Small intestine (tissue), 7 donors: Measurements from ENCODE around the gene ONECUT2. TPM values are rescaled to one million over a fixed set of nuclear protein-coding genes. Genes with fewer than 3 reads are reported as not detected.
A peak's percentile ranks its signal among the peaks of the same experiment; 100 is the strongest.

Source experiments
- DNase-seq, 2 donors: peaks; one replicate each; pipeline versions ENCODE4 v3.0.0 to v3.0.0-alpha.2; 2013
- FAIRE-seq: peaks from 2 replicates; lab custom pipeline; 2012; peaks lifted over from hg19 to GRCh38; lab: Jason Lieb, UNC
- H3K27ac ChIP-seq, 3 donors: one replicate each; pipeline ENCODE4 v1.5.1; 2013; ENCODE audit warnings: low read length in 2 of 3, mild to moderate bottlenecking in 2 of 3, control low read depth in 1 of 3, inconsistent platforms in 1 of 3, low read depth in 1 of 3, moderate library complexity in 1 of 3
- H3K27me3 ChIP-seq, 3 donors: one replicate each; pipeline ENCODE4 v1.6.1; 2013; ENCODE audit warnings: low read length in 3 of 3, inconsistent platforms in 1 of 3; ENCODE audit not compliant: control insufficient read depth in 3 of 3, insufficient read depth in 3 of 3
- H3K36me3 ChIP-seq, 3 donors: one replicate each; pipeline ENCODE4 v1.6.1; 2013; ENCODE audit warnings: low read length in 3 of 3, inconsistent platforms in 1 of 3, low read depth in 1 of 3, mild to moderate bottlenecking in 1 of 3, moderate library complexity in 1 of 3; ENCODE audit not compliant: control insufficient read depth in 3 of 3, insufficient read depth in 2 of 3
- H3K4me1 ChIP-seq, 3 donors: one replicate each; pipeline ENCODE4 v1.6.1; 2013; ENCODE audit warnings: low read length in 2 of 3, inconsistent platforms in 1 of 3, low read depth in 1 of 3, mild to moderate bottlenecking in 1 of 3, moderate library complexity in 1 of 3; ENCODE audit not compliant: control insufficient read depth in 3 of 3, insufficient read depth in 2 of 3
- H3K4me3 ChIP-seq, 3 donors: one replicate each; pipeline ENCODE4 v1.5.1; 2013; ENCODE audit warnings: low read length in 3 of 3, control low read depth in 1 of 3, inconsistent platforms in 1 of 3, low read depth in 1 of 3, mild to moderate bottlenecking in 1 of 3, moderate library complexity in 1 of 3
- H3K9me3 ChIP-seq, 2 donors: one replicate each; pipeline ENCODE4 v1.6.1; 2013; ENCODE audit warnings: low read depth in 1 of 2, low read length in 1 of 2; ENCODE audit not compliant: control insufficient read depth in 2 of 2, insufficient read depth in 1 of 2
- WGBS, 3 donors: extraction: QIAGEN DNeasy Blood & Tissue Kit; methylation state at CpG; one replicate each; pipeline ENCODE4 v1.1.7; 2013; 5-methylcytosine and 5-hydroxymethylcytosine counted together
- polyA plus RNA-seq, 4 donors: library from polyadenylated mRNA; stranded (reverse) in 3 of 4; unstranded in 1 of 4; fragments of 200-250 nt in 3 of 4; fragments of 120-200 nt in 1 of 4; gene quantifications; one replicate each; pipeline versions ENCODE4 v1.2.1 to v1.2.3, GENCODE V29; 2013
- donor health status: healthy with polysubstance abuse.
- donor health status: control.
- donor health status: control.
- donor health status: Bipolar disorder and iron deficiency.
- donor health status: healthy.

The ONECUT2 gene
- polyA plus RNA-seq, 4 donors = 0.12 to 9.2 (median 6.7) TPM

GRCh38 chr18:57533006-57533867 is 98.1 kb downstream of the ONECUT2 start:
- DNase-seq (peak in 1 of 2 donors; percentile 33), FAIRE-seq (no peak)
- H3K27ac ChIP-seq = peak overlapping the region in 1 of 3 donors; percentile 14
- H3K27me3 ChIP-seq = no peaks in the 10 kb centered on the region
- H3K4me3 ChIP-seq = no peak overlapping the region
- H3K4me1 ChIP-seq = peaks cover 0 to 19% (median 3%) of the 10 kb centered on the region in 3 donors
- H3K9me3 ChIP-seq = no peaks in the 10 kb centered on the region
- 53 to 71% (median 70%) methylated on average over 16 of the region's 16 CpGs for WGBS, 3 donors
- no peaks in the 10 kb centered on the region for H3K36me3 ChIP-seq

GRCh38 chr18:57533868-57534510 is 98.8 kb downstream of the ONECUT2 start:
- 63 to 69% (median 64%) methylated on average over 4 of the region's 4 CpGs for WGBS, 3 donors
- DNase-seq = peak in 1 of 2 donors; percentile 18
- peaks cover 0 to 19% (median 3%) of the 10 kb centered on the region in 3 donors for H3K4me1 ChIP-seq
- no peak overlapping the region for H3K4me3 ChIP-seq
- no peaks in the 10 kb centered on the region for H3K36me3 ChIP-seq
- H3K9me3 ChIP-seq = no peaks in the 10 kb centered on the region
- peak overlapping the region in 1 of 3 donors; percentile 14 for H3K27ac ChIP-seq
- FAIRE-seq = no peak
- H3K27me3 ChIP-seq = no peaks in the 10 kb centered on the region

- Histone ChIP-seq H3K4me1 (peaks cover 0 to 19% (median 3%) of the 10 kb centered on the region in 3 donors), H3K36me3 (no peaks in the 10 kb centered on the region), H3K4me3 (no peak overlapping the region), H3K9me3 (no peaks in the 10 kb centered on the region), H3K27ac (peak overlapping the region in 1 of 3 donors; percentile 8), H3K27me3 (no peaks in the 10 kb centered on the region)
- no peak for FAIRE-seq
- peak; percentile 41 to 52 for DNase-seq
Observed at GRCh38 chr18:57534511-57534909, 99.3 kb downstream of the ONECUT2 start.

- Histone ChIP-seq H3K27ac (no peak overlapping the region), H3K36me3 (no peaks in the 10 kb centered on the region), H3K4me3 (no peak overlapping the region), H3K9me3 (no peaks in the 10 kb centered on the region), H3K27me3 (no peaks in the 10 kb centered on the region), H3K4me1 (peaks cover 0 to 9% (median 2%) of the 10 kb centered on the region in 3 donors)
- WGBS, 3 donors = 93 to 95% (median 94%) methylated on average over 3 of the region's 3 CpGs
- no peak for DNase-seq
- no peak for FAIRE-seq
Observed at GRCh38 chr18:57538614-57539013, 103.4 kb downstream of the ONECUT2 start.

- no peak for FAIRE-seq
- no peaks in the 10 kb centered on the region for H3K9me3 ChIP-seq
Observed at GRCh38 chr18:57539702-57540101, 104.5 kb downstream of the ONECUT2 start.

More at GRCh38 chr18:57539702-57540101, 104.5 kb downstream of the ONECUT2 start:
- no peaks in the 10 kb centered on the region for H3K27me3 ChIP-seq
- H3K4me3 ChIP-seq = no peak overlapping the region
- no peak overlapping the region for H3K27ac ChIP-seq
- no peak for DNase-seq
- no peaks in the 10 kb centered on the region for H3K4me1 ChIP-seq
- H3K36me3 ChIP-seq = no peaks in the 10 kb centered on the region
- WGBS, 3 donors = 76 to 90% (median 82%) methylated on average over 4 of the region's 4 CpGs

Other genes with a start within 250 kb of the ONECUT2 start
- gene ST8SIA3, start 82.8 kb upstream of the ONECUT2 start, polyA plus RNA-seq = under 1 TPM in 2 of 4 donors, not detected in 2; 0.25 to 0.79 TPM
- gene FECH, start 151.3 kb downstream of the ONECUT2 start, polyA plus RNA-seq = 10 to 100 TPM in 1 of 4 donors, 1 to 10 TPM in 3; 6.8 to 15.7 (median 8.2) TPM
- 100 to 1,000 TPM in 3 of 4 donors, 10 to 100 TPM in 1; 86.2 to 134 (median 120) TPM for gene NARS1, start 186.5 kb downstream of the ONECUT2 start, polyA plus RNA-seq